HG02943 (cell line): ENCODE results near the gene GPR161.
"Not testable (repeated sequence)": the region's sequence is repeated elsewhere in the genome, so short reads cannot be mapped to it uniquely, and the experiment has no call there.

Source experiments
- ATAC-seq: cut with Tn5 transposase; IDR thresholded peaks from one replicate; pipeline ENCODE4 v1.9.1; 2021; ENCODE audit warnings: mild to moderate bottlenecking, low read depth, moderate library complexity; ENCODE audit not compliant: unreplicated experiment

Gene GPR161

DNA sequence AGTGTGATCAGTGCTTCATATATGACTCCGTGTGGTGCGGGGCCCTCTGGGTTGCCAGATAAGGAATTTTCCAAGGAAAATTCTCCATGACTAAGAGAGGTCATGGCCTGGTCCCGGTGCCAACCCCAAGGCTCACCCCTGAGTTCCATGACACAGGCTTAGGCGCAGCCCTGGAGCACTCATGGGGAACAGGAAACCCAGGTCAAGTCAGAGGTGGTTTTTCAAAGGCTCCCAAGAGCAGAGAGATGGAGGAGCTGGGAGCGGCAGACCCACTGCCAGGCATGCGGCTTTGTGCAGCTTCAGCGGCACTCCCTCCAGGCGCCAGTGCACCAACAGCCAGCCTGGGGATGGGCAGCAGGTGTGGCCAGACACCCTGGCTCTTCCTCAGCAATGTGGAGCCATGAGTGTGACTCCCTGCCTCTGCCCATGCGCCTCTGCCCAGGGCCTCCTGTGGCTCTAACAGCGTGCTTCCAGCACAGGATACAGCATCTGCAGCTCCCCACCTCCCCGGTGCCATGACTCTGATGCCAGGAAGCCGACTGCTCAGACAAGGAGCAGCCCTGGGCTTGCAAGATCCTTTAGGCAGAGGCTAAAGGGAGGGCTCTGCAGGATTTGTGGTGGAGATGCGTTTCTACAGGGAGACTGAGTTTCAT, 47.3 kb downstream of the GPR161 start:
- ATAC-seq, result no peak

- ATAC-seq, result no peak
Observed at GRCh38 chr1:168088511-168089325, 48.0 kb downstream of the GPR161 start.

DNA sequence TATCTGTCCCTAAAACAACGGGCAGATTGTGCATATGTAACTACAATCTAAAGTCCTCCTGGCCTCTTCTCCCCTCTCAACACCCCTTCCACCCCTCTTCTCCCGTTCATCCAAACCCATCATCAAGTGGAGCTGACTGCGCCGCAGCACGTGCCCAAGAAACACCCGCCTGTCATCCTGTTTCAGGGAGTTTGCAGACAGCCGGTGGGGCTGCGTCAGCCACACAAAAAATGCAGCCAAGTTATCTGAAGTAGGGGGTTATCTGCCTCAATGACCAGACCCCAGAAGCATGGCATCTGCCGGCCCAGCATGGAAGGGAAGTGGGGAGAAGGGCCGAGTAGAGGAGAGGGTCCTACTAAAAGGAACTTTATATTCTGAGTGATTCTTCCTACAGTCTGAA, 49.0 kb downstream of the GPR161 start:
- ATAC-seq, result no peak

DNA sequence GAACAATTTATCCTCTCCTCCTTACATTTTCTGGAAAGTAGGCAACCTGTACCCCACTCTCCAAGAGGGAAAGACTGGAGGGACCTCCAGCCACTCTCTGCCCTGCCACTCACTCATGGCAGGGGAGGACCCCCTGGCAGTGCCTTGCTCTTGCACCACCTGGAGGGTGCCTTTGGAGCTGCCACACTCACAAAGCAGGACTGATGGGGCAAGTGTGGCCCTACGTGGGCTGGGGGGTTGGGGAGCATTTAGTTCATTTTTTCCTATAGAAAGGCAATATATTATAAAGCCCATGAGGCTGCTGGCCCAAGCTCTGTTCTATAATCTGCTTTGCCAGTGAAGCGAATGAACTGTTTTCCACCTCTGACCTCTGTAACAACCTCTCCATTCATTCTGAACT, 50.3 kb downstream of the GPR161 start:
- no peak for ATAC-seq

GRCh38 chr1:168085401-168085872, 51.3 kb downstream of the GPR161 start:
- ATAC-seq, result no peak

- no peak for ATAC-seq
Observed at GRCh38 chr1:168084396-168085231, 52.1 kb downstream of the GPR161 start.

DNA sequence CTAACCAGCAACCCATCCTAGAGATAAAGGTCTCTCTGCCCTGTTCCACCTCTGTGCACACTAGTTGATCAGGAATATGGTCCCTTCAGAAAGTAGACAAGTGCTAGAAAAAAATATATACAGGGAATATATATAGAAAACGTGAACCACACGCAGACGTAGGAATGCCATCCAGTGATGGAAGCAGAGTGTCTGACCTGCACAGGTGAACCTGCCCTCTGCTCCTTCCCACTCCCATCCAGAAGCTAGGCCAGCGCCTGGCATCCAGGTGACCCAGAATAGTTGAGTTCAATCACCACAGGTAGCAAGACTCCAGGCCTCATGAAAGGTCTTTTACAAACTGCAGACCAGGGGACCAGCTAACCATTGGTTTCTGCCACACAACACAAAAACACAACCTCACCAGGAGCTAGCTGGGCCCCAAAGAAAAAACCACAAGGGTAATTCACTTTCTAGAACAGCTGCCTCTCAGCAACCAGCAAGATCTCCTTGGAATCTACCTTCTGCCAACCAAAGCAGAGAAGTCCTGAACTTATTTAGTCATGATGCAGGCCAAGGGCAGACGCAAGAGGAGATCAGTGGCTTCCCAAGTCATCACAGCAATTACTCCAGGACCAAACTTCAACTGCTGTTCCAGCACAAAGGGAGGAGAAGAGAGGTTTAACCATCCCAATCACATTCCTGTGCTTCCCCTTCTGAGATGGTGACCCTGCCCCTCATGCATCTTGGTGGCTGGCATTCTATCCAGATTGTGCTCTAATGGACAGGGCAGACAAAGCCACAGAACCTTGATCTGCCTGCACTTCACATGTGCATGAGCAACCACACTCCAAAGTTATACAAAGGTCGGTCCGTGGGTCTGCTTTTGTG, 53.0 kb downstream of the GPR161 start:
- no peak for ATAC-seq

GRCh38 chr1:168082008-168082876, 54.5 kb downstream of the GPR161 start:
- peak; percentile 76 for ATAC-seq

- no peak for ATAC-seq
Observed at GRCh38 chr1:168081373-168082007, 55.2 kb downstream of the GPR161 start.

- no peak for ATAC-seq
Observed at GRCh38 chr1:168079761-168080160, 57.0 kb downstream of the GPR161 start.

- ATAC-seq, result no peak
Observed at GRCh38 chr1:168069384-168069783, 67.3 kb downstream of the GPR161 start.

DNA sequence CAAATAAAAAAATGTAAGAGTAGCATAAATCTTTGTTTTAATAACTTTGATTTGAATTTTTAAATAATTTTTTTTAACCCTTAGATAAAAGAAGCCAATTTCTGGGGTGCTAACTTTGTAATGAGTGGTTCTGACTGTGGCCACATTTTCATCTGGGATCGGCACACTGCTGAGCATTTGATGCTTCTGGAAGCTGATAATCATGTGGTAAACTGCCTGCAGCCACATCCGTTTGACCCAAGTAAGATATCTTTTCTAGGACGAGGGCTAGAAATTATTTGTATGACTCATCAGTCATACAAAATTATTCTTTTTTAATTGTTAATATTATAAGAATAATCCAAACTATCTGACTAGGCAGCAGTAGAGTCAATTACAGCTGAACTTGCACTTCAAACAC, 71.2 kb downstream of the GPR161 start:
- no peak for ATAC-seq

GRCh38 chr1:168064216-168064615, 72.5 kb downstream of the GPR161 start:
- ATAC-seq, result no peak

DNA sequence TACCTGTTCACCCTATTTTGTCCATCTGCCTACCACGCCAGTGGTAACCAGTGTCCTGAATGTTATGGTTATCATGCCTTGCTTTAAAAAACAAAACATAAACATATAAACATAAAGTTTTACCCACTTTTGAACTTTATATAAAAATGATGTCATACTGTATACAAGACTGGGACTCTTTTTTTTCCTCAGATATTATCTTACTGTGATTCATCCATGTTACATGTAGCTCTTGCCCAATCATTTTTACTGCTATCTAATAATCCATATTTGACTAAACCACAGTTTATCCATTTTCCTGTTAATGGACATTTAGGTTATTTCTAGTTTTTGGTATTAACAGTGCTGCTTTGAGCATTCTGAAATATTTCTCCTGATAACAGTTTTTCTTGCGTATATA, 78.8 kb downstream of the GPR161 start:
- no peak for ATAC-seq

DNA sequence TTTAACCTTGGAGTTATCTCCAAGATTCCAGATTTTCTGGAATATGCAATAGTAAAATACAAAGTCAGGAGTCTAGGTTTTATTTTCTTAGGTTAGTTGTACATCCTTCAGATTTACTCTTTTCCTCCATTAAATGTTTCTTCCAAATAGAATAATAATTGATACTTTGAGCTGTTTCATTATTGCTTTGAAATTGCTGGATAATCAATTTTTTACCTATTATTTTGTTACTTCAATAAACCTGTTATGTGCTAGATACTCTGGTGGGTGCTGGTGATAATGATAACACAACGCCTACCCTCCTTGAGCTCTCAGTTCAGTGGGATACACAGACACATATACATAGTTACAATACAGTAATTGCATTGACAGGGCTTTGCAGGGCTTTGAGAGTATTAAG, 79.4 kb downstream of the GPR161 start:
- no peak for ATAC-seq

DNA sequence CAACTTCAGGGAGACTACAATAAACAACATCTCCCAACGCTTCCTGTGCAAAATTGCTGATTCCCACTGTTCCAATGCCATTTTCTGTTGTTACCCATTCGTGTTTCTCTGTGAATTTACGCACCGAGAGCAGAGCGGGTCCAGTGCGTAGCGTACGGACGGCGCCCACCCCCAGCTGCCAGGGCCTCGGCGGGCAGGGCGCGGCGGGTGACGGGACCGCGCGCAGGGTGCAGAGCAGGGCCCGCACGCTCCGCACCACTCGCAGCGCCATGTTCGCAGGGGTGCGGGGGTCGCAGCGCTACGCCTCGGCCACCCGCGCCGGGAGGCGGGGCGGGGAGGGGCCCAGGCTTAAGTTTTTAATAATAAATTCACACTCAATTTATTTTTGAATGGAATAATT, 80.6 kb downstream of the GPR161 start:
- ATAC-seq, result not testable (repeated sequence)

GRCh38 chr1:168054117-168054516, 82.6 kb downstream of the GPR161 start:
- no peak for ATAC-seq

DNA sequence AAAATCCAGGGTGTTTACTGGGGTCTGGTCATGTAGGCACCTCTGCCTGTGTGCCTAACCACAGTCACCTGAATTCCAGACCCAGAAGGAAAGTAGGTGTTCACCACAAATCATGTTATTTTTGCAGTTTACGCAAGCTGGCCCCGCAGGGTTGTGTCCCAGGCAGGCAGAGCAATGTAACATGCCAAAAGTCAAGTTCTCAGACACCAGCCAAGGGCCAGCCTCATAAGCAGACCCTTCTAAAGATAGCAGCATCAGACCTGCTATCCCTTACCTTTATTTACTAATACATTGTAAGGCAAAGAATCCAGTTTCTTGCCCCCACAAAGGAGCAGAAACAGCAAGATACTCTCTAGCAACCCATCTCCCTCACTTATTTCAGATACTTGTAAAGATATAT, 83.0 kb downstream of the GPR161 start:
- ATAC-seq, result no peak

GRCh38 chr1:168050880-168051279, 85.8 kb downstream of the GPR161 start:
- ATAC-seq, result no peak
